ENCODE data around the gene PHLDA1.

PHLDA1 gene

DNA sequence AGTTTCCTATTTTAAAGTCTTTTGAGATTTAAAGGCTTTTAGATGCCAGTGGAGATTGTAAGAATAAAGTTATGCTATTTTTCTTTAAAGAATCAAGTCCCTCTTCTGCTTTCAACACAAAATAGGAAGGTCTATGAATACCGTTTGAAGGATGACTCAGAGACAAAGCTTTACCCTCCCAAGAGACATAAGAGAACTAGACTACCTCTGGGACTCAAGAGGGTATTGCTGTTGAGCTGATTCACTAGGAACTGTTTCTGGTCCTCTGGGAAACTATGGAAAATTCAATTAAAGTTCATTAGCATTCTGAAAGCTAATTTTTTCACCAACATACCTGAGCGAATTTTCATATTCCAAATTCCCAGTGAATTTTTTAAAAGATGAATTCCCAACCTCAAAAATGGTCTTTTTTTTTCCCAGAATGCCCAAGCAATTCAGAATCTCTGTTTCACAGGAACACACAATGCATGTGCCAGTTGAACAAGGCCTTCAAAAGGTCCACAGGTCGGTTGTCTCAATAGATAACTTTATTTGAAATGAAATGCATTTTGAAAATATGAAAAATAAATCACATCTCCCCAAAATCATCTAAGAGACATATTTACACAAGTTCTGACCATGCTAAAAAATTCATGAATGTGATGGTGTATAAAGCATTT is 6.5 kb downstream of the PHLDA1 start:
- TF ChIP-seq, protein P1, sequence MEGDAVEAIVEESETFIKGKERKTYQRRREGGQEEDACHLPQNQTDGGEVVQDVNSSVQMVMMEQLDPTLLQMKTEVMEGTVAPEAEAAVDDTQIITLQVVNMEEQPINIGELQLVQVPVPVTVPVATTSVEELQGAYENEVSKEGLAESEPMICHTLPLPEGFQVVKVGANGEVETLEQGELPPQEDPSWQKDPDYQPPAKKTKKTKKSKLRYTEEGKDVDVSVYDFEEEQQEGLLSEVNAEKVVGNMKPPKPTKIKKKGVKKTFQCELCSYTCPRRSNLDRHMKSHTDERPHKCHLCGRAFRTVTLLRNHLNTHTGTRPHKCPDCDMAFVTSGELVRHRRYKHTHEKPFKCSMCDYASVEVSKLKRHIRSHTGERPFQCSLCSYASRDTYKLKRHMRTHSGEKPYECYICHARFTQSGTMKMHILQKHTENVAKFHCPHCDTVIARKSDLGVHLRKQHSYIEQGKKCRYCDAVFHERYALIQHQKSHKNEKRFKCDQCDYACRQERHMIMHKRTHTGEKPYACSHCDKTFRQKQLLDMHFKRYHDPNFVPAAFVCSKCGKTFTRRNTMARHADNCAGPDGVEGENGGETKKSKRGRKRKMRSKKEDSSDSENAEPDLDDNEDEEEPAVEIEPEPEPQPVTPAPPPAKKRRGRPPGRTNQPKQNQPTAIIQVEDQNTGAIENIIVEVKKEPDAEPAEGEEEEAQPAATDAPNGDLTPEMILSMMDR (IDR thresholded peaks at IDR 0.05; ENCODE audit: low read depth, low read length) = no peak
- no peak for DNase-seq (ENCODE audit: extremely low read depth, low read depth)

DNA sequence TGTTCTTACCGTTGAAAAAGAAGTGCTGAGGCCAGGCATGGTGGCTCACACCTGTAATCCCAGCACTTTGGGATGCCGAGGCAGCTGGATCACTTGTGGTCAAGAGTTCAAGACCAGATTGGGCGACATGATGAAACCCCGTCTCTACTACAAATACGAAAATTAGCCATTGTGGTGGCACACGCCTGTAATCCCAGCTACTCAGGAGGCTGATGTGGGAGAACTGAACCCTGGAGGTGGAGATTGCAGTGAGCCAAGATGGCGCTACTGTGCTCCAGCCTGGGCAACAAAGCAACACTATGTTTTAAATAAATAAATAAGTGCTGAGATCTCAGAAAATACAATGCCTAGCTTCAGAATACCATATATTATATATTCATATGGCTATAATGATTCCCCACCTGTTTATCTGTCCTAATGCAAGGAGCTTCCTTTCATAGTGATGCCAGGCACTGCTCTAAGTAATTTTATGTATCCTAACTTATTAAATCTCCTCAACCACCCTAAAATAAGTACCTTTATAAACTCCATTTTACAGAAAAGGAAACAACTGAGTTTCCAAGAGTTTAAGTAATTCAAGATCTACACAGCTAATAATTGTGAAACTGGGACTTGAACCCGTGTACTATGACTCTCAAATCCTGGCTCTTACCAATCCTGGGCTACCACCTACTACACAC is 7.3 kb downstream of the PHLDA1 start:
- DNase-seq (ENCODE audit: extremely low read depth, low read depth) = no peak
- TF ChIP-seq, protein P1 (IDR thresholded peaks at IDR 0.05; ENCODE audit: low read depth, low read length) = no peak

GRCh38 chr12:76023069-76023690 is 8.4 kb downstream of the PHLDA1 start:
- TF ChIP-seq, protein P1 (IDR thresholded peaks at IDR 0.05; ENCODE audit: low read depth, low read length) = no peak
- DNase-seq (ENCODE audit: extremely low read depth, low read depth) = no peak

DNA sequence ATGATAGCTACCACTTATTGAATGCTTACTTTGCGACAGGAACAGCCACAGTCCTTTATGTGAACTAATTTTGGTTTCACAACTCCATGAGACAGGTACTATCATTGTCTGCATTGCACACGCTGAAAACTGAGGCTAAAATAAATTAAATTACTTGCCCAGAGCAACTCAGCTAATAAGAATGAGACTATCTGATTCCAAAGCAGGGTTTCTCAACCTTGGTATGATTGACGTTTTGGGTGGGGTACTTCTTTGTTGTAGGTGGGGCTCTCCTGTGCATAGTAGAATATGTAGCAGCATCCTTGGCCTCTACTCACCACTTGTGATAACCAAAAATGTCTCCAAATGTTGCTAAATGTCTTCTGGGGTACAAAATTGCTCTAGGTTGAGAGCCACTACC is 9.1 kb downstream of the PHLDA1 start:
- DNase-seq (ENCODE audit: extremely low read depth, low read depth) = no peak
- TF ChIP-seq, protein P1 (IDR thresholded peaks at IDR 0.05; ENCODE audit: low read depth, low read length) = no peak

DNA sequence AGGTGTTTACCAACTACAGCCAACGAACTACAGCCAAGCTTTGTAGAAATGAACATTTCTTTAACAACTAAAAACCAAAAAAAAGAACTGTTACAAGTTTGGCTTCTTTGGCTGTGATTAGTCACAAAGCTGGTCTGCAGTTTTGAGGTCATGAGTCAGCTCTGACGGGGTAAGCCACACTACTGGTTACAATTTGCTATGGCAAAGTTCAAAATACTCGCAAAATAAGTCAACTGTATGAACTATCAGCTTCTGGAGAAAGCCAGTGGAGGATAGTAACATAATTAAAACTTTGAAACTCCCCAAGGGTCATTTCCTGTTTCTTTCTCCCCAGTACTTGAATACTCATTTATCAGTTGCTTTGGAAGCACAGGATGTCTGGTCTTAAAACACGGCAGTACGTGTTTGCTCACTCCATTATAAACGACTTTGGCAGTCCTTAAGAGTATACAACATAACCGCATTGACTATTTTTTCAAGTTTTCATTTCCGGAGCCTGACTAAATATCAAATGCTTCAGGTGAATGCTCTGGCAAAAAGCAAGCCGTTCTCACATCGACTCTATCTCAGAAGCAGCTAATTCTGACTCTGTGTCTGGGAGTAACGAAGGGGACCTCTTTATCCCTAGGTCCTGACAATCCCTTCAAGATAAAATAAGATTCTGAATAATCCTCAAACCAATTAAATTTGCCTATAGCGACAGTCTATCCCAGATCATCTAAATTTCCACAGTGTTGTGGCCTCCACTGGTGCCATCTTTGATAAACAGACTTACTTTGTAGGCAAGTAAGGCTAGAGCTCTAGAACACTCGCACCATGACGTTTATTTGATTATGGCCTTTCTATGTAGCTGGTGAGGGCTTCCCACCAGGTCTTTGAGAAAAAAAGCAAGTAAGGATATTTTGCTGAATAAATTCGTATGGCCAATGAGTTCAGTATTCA is 10.6 kb downstream of the PHLDA1 start:
- TF ChIP-seq, protein P1 (IDR thresholded peaks at IDR 0.05; ENCODE audit: low read depth, low read length) = no peak
- peak; percentile 86 for DNase-seq (ENCODE audit: extremely low read depth, low read depth)

DNA sequence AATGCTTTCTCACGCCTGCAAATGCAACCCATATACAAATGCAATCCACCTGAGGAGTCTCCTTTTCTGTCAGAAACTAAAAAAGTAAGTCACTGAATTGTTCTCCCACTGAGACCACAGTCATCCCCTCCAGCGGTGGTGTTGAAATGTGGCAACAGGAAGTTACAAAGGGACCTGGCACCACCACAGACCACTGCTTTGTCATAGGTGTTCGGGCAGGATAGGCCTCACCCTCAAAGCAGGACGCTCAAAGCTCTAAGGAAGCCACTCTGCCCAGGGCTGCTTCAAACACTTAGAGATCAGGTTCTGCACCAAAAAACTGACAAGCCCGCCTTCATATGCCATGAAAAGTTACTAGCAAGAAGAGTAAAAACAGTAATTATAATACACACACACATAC is 11.3 kb downstream of the PHLDA1 start:
- DNase-seq (ENCODE audit: extremely low read depth, low read depth) = no peak
- TF ChIP-seq, protein P1 (IDR thresholded peaks at IDR 0.05; ENCODE audit: low read depth, low read length) = no peak

All from AG09319 (cell line).